Smooth muscle cell (in vitro differentiated cells): ENCODE results near the gene PIK3C3. TPM values are rescaled to one million over a fixed set of nuclear protein-coding genes. Genes with fewer than 3 reads are reported as not detected.

Experiments used
- DNase-seq: peaks from one replicate; lab custom pipeline; 2025; ENCODE audit not compliant: unreplicated experiment; lab: John Stamatoyannopoulos, UW
- H2AFZ ChIP-seq: fragments of 200-600 bp; sonication (generic); 2 replicates; pipeline ENCODE4 v1.6.0; 2016; ENCODE audit warnings: antibody characterized with exemption, low read depth, mild to moderate bottlenecking
- H3F3A ChIP-seq: fragments of 200-600 bp; sonication (generic); 2 replicates; pipeline ENCODE4 v1.6.0; 2017; ENCODE audit warnings: antibody characterized with exemption, low read depth
- H3K27ac ChIP-seq: fragments of 200-600 bp; sonication (generic); 2 replicates; pipeline ENCODE4 v1.5.1; 2016; ENCODE audit warnings: low read depth, mild to moderate bottlenecking
- H3K27me3 ChIP-seq: fragments of 200-600 bp; sonication (generic); 2 replicates; pipeline ENCODE4 v1.6.1; 2016; ENCODE audit warnings: low read depth, mild to moderate bottlenecking
- H3K36me3 ChIP-seq: fragments of 200-600 bp; sonication (generic); 2 replicates; pipeline ENCODE4 v1.5.1; 2016; ENCODE audit warnings: low read depth
- H3K4me1 ChIP-seq: fragments of 200-600 bp; sonication (generic); 2 replicates; pipeline ENCODE4 v1.5.1; 2016; ENCODE audit warnings: low read depth
- H3K4me2 ChIP-seq: fragments of 200-600 bp; sonication (generic); 2 replicates; pipeline ENCODE4 v1.6.0; 2016; ENCODE audit warnings: mild to moderate bottlenecking
- H3K4me3 ChIP-seq: fragments of 200-600 bp; sonication (generic); 2 replicates; pipeline ENCODE4 v1.5.1; 2016; ENCODE audit warnings: mild to moderate bottlenecking
- H3K79me2 ChIP-seq: fragments of 200-600 bp; sonication (generic); 2 replicates; pipeline ENCODE4 v1.6.0; 2016; ENCODE audit warnings: low read depth, mild to moderate bottlenecking
- H3K9ac ChIP-seq: fragments of 200-600 bp; sonication (generic); 2 replicates; pipeline ENCODE4 v1.6.0; 2016; ENCODE audit warnings: low read depth
- H3K9me3 ChIP-seq: fragments of 200-600 bp; sonication (generic); replicated peaks from 2 replicates; pipeline ENCODE4 v1.5.1; 2016; ENCODE audit warnings: low read depth
- H4K20me1 ChIP-seq: fragments of 200-600 bp; sonication (generic); 2 replicates; pipeline ENCODE4 v1.6.0; 2016; ENCODE audit warnings: low read depth
- CTCF ChIP-seq: fragments of 200-600 bp; sonication (generic); IDR thresholded peaks from 2 replicates; pipeline ENCODE4 v1.5.1; 2017; ENCODE audit warnings: borderline replicate concordance, mild to moderate bottlenecking, antibody characterized with exemption; ENCODE audit not compliant: insufficient read depth, poor library complexity, severe bottlenecking
- WGBS: methylation state at CpG from one replicate; pipeline ENCODE4 v1.1.7; 2016; ENCODE audit warnings: low lambda C conversion rate; 5-methylcytosine and 5-hydroxymethylcytosine counted together
- polyA plus RNA-seq: library from polyadenylated mRNA; unstranded; fragments of >200 nt; fragmentation: Nextera tagmentation; extraction: Ambion mirVana; gene quantifications from 2 replicates; pipeline ENCODE4 v1.2.1, GENCODE V29; 2016
- total RNA-seq: library from RNA; depleted of rRNA; stranded (reverse); fragments of >200 nt; gene quantifications from 2 replicates; pipeline ENCODE4 v1.2.3, GENCODE V29; 2014

PIK3C3 gene
- total and polyA plus RNA-seq, 2 experiments from 2014 or later, result 19.2 to 58.6 TPM

- no peak for TF ChIP-seq CTCF
- Histone ChIP-seq H2AFZ (no peak overlapping the region), H3K9me3 (no peaks in the 10 kb centered on the region), H3K4me2 (no peak overlapping the region), H3F3A (no peaks in the 10 kb centered on the region), H3K79me2 (no peaks in the 10 kb centered on the region), H3K9ac (no peak overlapping the region), H3K4me3 (no peak overlapping the region), H3K27me3 (no peaks in the 10 kb centered on the region), H3K27ac (no peak overlapping the region), H3K36me3 (no peaks in the 10 kb centered on the region), H4K20me1 (no peaks in the 10 kb centered on the region), H3K4me1 (no peaks in the 10 kb centered on the region)
- no peak for DNase-seq
These were observed 139.8 kb downstream of the PIK3C3 start for GRCh38 chr18:42094875-42095274.

- no peaks in the 10 kb centered on the region for H4K20me1 ChIP-seq
- no peak overlapping the region for H3K9ac ChIP-seq
- no peak overlapping the region for H3K27ac ChIP-seq
- no peak for DNase-seq
- H3K4me3 ChIP-seq, result no peak overlapping the region
- H3K9me3 ChIP-seq, result no peaks in the 10 kb centered on the region
- H3K4me1 ChIP-seq, result no peaks in the 10 kb centered on the region
- H3K27me3 ChIP-seq, result no peaks in the 10 kb centered on the region
- H2AFZ ChIP-seq, result no peak overlapping the region
- H3K79me2 ChIP-seq, result no peaks in the 10 kb centered on the region
- no peaks in the 10 kb centered on the region for H3K36me3 ChIP-seq
- TF ChIP-seq CTCF, result no peak
- no peak overlapping the region for H3K4me2 ChIP-seq
- no peaks in the 10 kb centered on the region for H3F3A ChIP-seq
These were observed 140.8 kb downstream of the PIK3C3 start for GRCh38 chr18:42095732-42096377.

- no peak for DNase-seq
These were observed 145.2 kb downstream of the PIK3C3 start for GRCh38 chr18:42100248-42100647.

More at GRCh38 chr18:42100248-42100647, 145.2 kb downstream of the PIK3C3 start:
- Histone ChIP-seq H3K9me3 (no peaks in the 10 kb centered on the region), H3K4me2 (no peak overlapping the region), H3K36me3 (no peaks in the 10 kb centered on the region), H3K4me1 (no peaks in the 10 kb centered on the region), H3K27me3 (no peaks in the 10 kb centered on the region), H3K79me2 (no peaks in the 10 kb centered on the region), H3K4me3 (no peak overlapping the region), H4K20me1 (no peaks in the 10 kb centered on the region), H3K27ac (no peak overlapping the region), H3F3A (no peaks in the 10 kb centered on the region), H3K9ac (no peak overlapping the region), H2AFZ (no peak overlapping the region)
- WGBS, result 87% methylated on average over 1 of the region's 1 CpG
- TF ChIP-seq CTCF, result no peak
